Measurements from ENCODE around the gene HRNR.

- TF ChIP-seq POLR2A (IDR thresholded peaks at IDR 0.05) (no peak), CTCF (IDR thresholded peaks at IDR 0.05) (no peak)
Observed at GRCh38 chr1:152198982-152199381, 25.0 kb downstream of the HRNR start.

Measured in esophagus squamous epithelium (tissue), 4 donors.